MG63 (cell line): ENCODE data around the gene ORAI3. TPM values are rescaled to one million over a fixed set of nuclear protein-coding genes. Genes with fewer than 3 reads are reported as not detected.

Experiments used
- DNase-seq: peaks from one replicate; pipeline ENCODE4 v3.0.0-alpha.2; 2020
- H3K27me3 ChIP-seq: fragments of 250-450 bp; sonication (Bioruptor Pico); 2 replicates; pipeline ENCODE4 v1.5.1; 2020; ENCODE audit warnings: mild to moderate bottlenecking, moderate library complexity
- H3K36me3 ChIP-seq: fragments of 250-450 bp; sonication (Bioruptor Pico); 2 replicates; pipeline ENCODE4 v1.5.1; 2020; ENCODE audit warnings: mild to moderate bottlenecking, moderate library complexity
- H3K4me3 ChIP-seq: fragments of 250-450 bp; sonication (Bioruptor Pico); 2 replicates; pipeline ENCODE4 v1.5.1; 2020; ENCODE audit warnings: mild to moderate bottlenecking, moderate library complexity
- H3K9me3 ChIP-seq: fragments of 250-450 bp; sonication (Bioruptor Pico); 2 replicates; pipeline ENCODE4 v1.5.1; 2020; ENCODE audit warnings: mild to moderate bottlenecking, moderate library complexity
- total RNA-seq: library from RNA; depleted of rRNA; stranded (reverse); fragments of >200 nt; shearing (Covaris generic); gene quantifications from 2 replicates; pipeline ENCODE4 v1.2.3, GENCODE V29; 2014; ENCODE audit warnings: low replicate concordance; rRNA removed

The ORAI3 gene
- total RNA-seq: 4.1 and 4.2 TPM in 2 replicates

GRCh38 chr16:30948667-30949649 lies at the start of gene ORAI3:
ORAI3 (plus strand) TSS chr16:30949068; CDS start chr16:30949290, 222 bp downstream.
- H3K4me3 ChIP-seq: peak within 1 kb of the TSS; percentile 58
- DNase-seq: peak; percentile 61
- no peaks in the 10 kb centered on the region for H3K27me3 ChIP-seq
- peaks cover 16% of the 10 kb centered on the region for H3K36me3 ChIP-seq
- H3K9me3 ChIP-seq: no peaks in the 10 kb centered on the region

DNA sequence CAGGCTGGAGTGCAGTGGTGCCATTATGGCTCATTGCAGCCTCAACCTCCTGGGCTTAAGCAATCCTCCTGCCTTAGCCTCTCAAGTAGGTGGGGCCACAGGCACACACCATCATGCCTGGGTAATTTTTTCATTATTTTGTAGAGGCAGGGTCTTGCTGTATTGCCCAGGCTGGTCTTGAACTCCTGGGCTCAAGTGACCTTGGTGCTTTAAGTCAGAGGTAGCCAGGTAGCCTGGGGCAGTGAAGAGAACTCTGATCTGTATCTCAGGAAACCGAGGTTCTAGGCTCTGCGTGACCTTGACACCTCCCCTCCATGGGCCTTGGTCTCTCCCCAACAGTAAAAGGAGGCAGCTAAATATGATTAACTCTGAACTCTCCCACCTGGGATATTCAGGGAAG lies 49.1 kb upstream of the ORAI3 start:
- H3K36me3 ChIP-seq: no peaks in the 10 kb centered on the region
- DNase-seq: no peak
- no peak overlapping the region for H3K4me3 ChIP-seq
- no peaks in the 10 kb centered on the region for H3K27me3 ChIP-seq
- no peaks in the 10 kb centered on the region for H3K9me3 ChIP-seq

DNA sequence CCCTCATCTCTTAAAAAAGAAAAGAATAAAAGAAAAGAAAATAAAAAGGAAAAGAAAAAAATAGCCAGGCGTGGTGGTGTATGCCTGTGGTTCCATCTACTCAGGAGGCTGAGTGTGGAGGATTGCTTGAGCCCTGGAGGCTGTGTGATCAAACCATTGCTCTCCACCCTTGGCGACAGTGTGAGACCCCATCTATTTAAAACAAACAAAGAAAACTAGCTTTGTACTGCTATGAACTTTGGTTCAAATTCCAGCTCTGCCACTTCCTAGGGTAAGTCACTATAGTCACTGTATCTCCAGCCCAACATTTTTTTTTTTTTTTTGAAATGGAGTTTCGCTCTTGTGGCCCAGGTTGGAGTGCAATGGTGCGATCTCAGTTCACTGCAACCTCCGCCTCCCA lies 48.3 kb upstream of the ORAI3 start:
- Histone ChIP-seq H3K4me3 (no peak overlapping the region), H3K9me3 (no peaks in the 10 kb centered on the region), H3K36me3 (no peaks in the 10 kb centered on the region), H3K27me3 (no peaks in the 10 kb centered on the region)
- no peak for DNase-seq

GRCh38 chr16:30901201-30902028 lies 47.5 kb upstream of the ORAI3 start:
- H3K27me3 ChIP-seq: no peaks in the 10 kb centered on the region
- no peaks in the 10 kb centered on the region for H3K9me3 ChIP-seq
- no peaks in the 10 kb centered on the region for H3K36me3 ChIP-seq
- peak overlapping the region; percentile 44 for H3K4me3 ChIP-seq
- DNase-seq: no peak

DNA sequence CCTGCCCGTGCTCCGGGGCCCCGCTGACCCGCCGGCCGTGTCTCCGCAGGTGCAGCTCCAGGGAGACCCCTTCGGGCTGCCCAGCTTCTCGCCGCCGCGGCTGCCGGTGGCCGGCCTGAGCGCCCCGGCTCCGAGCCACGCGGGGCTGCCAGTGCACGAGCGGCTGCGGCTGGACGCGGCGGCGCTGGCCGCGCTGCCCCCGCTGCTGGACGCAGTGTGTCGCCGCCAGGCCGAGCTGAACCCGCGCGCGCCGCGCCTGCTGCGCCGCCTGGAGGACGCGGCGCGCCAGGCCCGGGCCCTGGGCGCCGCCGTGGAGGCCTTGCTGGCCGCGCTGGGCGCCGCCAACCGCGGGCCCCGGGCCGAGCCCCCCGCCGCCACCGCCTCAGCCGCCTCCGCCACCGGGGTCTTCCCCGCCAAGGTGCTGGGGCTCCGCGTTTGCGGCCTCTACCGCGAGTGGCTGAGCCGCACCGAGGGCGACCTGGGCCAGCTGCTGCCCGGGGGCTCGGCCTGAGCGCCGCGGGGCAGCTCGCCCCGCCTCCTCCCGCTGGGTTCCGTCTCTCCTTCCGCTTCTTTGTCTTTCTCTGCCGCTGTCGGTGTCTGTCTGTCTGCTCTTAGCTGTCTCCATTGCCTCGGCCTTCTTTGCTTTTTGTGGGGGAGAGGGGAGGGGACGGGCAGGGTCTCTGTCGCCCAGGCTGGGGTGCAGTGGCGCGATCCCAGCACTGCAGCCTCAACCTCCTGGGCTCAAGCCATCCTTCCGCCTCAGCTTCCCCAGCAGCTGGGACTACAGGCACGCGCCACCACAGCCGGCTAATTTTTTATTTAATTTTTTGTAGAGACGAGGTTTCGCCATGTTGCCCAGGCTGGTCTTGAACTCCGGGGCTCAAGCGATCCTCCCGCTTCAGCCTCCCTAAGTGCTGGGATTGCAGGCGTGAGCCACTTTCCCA lies 46.6 kb upstream of the ORAI3 start:
- peak overlapping the region; percentile 44 for H3K4me3 ChIP-seq

DNA sequence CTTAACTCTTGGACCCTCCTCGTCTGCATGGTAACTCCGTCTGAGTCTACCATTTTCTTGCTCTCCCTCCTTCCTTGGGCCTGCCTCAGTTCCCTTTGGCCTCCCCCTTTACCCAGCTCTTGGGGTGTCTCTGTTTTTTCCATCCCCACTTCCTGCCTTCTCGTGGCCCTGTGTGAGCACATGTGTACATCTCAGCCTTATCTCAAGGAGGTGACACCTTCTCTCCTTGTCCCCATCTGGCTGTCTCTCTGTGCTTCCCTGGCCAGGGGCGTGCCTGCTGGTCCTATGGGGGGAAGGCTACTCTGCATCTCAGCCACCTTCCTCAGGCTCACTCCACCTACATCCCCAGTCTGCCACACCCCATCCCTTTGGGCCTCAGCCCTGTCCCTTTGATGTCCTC lies 45.9 kb upstream of the ORAI3 start:
- Histone ChIP-seq H3K27me3 (no peaks in the 10 kb centered on the region), H3K4me3 (no peak overlapping the region), H3K9me3 (no peaks in the 10 kb centered on the region), H3K36me3 (no peaks in the 10 kb centered on the region)
- DNase-seq: no peak

More for the DNA sequence above, 46.6 kb upstream of the ORAI3 start:
- H3K27me3 ChIP-seq: no peaks in the 10 kb centered on the region
- H3K36me3 ChIP-seq: no peaks in the 10 kb centered on the region
- DNase-seq: peak; percentile 78
- no peaks in the 10 kb centered on the region for H3K9me3 ChIP-seq

GRCh38 chr16:30903596-30903995 lies 45.3 kb upstream of the ORAI3 start:
- Histone ChIP-seq H3K9me3 (no peaks in the 10 kb centered on the region), H3K36me3 (no peaks in the 10 kb centered on the region), H3K27me3 (no peaks in the 10 kb centered on the region), H3K4me3 (no peak overlapping the region)
- peak; percentile 45 for DNase-seq

GRCh38 chr16:30904114-30904780 lies 44.6 kb upstream of the ORAI3 start:
- Histone ChIP-seq H3K4me3 (no peak overlapping the region), H3K27me3 (no peaks in the 10 kb centered on the region), H3K9me3 (no peaks in the 10 kb centered on the region), H3K36me3 (no peaks in the 10 kb centered on the region)
- DNase-seq: no peak

- no peaks in the 10 kb centered on the region for H3K9me3 ChIP-seq
Measured at GRCh38 chr16:30907064-30907463, 41.8 kb upstream of the ORAI3 start.

GRCh38 chr16:30910427-30911029 lies 38.3 kb upstream of the ORAI3 start:
- Histone ChIP-seq H3K9me3 (no peaks in the 10 kb centered on the region), H3K36me3 (no peaks in the 10 kb centered on the region), H3K27me3 (no peaks in the 10 kb centered on the region), H3K4me3 (no peak overlapping the region)
- DNase-seq: no peak

More at GRCh38 chr16:30907064-30907463, 41.8 kb upstream of the ORAI3 start:
- H3K36me3 ChIP-seq: no peaks in the 10 kb centered on the region
- H3K4me3 ChIP-seq: no peak overlapping the region
- no peaks in the 10 kb centered on the region for H3K27me3 ChIP-seq
- DNase-seq: no peak

- Histone ChIP-seq H3K27me3 (no peaks in the 10 kb centered on the region), H3K36me3 (no peaks in the 10 kb centered on the region), H3K4me3 (no peak overlapping the region), H3K9me3 (no peaks in the 10 kb centered on the region)
- DNase-seq: no peak
Measured at GRCh38 chr16:30912794-30913412, 36.0 kb upstream of the ORAI3 start.

DNA sequence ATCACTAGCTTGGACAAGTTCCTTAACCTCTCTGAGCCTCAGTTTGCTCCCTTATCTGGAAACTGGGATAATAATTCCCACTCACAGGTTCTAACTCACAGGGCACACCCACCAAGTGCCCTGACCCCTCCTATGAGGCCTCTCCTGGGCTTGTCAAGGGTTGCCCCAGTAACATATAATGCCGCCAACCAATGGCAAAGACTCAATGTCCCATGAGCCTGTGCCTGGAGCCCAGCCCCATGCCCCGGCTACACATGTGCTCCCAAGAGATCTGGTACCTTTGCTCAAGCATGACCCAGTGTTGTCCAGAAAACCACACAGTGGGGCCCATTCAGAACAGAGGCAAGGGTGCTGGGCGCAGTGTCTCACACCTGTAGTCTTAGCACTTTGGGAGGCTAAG lies 34.0 kb upstream of the ORAI3 start:
- no peaks in the 10 kb centered on the region for H3K36me3 ChIP-seq
- DNase-seq: no peak
- no peaks in the 10 kb centered on the region for H3K27me3 ChIP-seq
- H3K4me3 ChIP-seq: no peak overlapping the region
- no peaks in the 10 kb centered on the region for H3K9me3 ChIP-seq

- Histone ChIP-seq H3K36me3 (peaks cover 15% of the 10 kb centered on the region), H3K27me3 (no peaks in the 10 kb centered on the region), H3K9me3 (no peaks in the 10 kb centered on the region), H3K4me3 (no peak overlapping the region)
- no peak for DNase-seq
Measured at GRCh38 chr16:30918614-30919013, 30.3 kb upstream of the ORAI3 start.

- DNase-seq: no peak
- Histone ChIP-seq H3K36me3 (peaks cover 15% of the 10 kb centered on the region), H3K4me3 (no peak overlapping the region), H3K27me3 (no peaks in the 10 kb centered on the region), H3K9me3 (no peaks in the 10 kb centered on the region)
Measured at GRCh38 chr16:30920891-30921290, 28.0 kb upstream of the ORAI3 start.

- Histone ChIP-seq H3K27me3 (no peaks in the 10 kb centered on the region), H3K9me3 (no peaks in the 10 kb centered on the region), H3K36me3 (peaks cover 19% of the 10 kb centered on the region), H3K4me3 (peak overlapping the region; percentile 97)
- DNase-seq: no peak
Measured at GRCh38 chr16:30921459-30921747, 27.5 kb upstream of the ORAI3 start.
